CD8-positive, alpha-beta memory T cell (primary cell): Measurements from ENCODE around the gene NPY4R2. TPM values are rescaled to one million over a fixed set of nuclear protein-coding genes. Genes with fewer than 3 reads are reported as not detected.
"Not testable (repeated sequence)": the region's sequence is repeated elsewhere in the genome, so short reads cannot be mapped to it uniquely, and the experiment has no call there.

Experiments
- CTCF ChIA-PET: fragments of 350-600 bp; sonication (Branson Sonifier 250); formaldehyde crosslinking; loops from one replicate; lab custom pipeline; 2021; ENCODE audit warnings: antibody characterized with exemption; lab: Charles Lee
- POLR2A ChIA-PET: fragments of 350-600 bp; sonication (Branson Sonifier 250); formaldehyde crosslinking; loops from one replicate; lab custom pipeline; 2021; ENCODE audit warnings: antibody characterized with exemption; lab: Charles Lee
- DNase-seq, 5 donors: peaks; one replicate each; pipeline versions ENCODE4 v3.0.0 to v3.0.0-alpha.2; 2020 to 2022; ENCODE audit warnings: mixed read lengths in 1 of 5
- H3K27ac ChIP-seq: one replicate; pipeline ENCODE4 v1.7.0; 2013; ENCODE audit warnings: low read depth, mild to moderate bottlenecking, low read length, moderate library complexity
- H3K27me3 ChIP-seq: 2 replicates; pipeline ENCODE4 v1.7.0; 2013; ENCODE audit warnings: low read length, mild to moderate bottlenecking; ENCODE audit not compliant: insufficient read depth, poor library complexity, severe bottlenecking
- H3K36me3 ChIP-seq: 2 replicates; pipeline ENCODE4 v1.7.0; 2013; ENCODE audit warnings: mild to moderate bottlenecking, low read length, moderate library complexity; ENCODE audit not compliant: insufficient read depth
- H3K4me1 ChIP-seq: 2 replicates; pipeline ENCODE4 v1.7.0; 2013; ENCODE audit warnings: mild to moderate bottlenecking, low read length, moderate library complexity; ENCODE audit not compliant: insufficient read depth
- H3K4me3 ChIP-seq: 2 replicates; pipeline ENCODE4 v1.7.0; 2013; ENCODE audit warnings: mild to moderate bottlenecking, low read length
- H3K9me3 ChIP-seq: 2 replicates; pipeline ENCODE4 v1.7.0; 2013; ENCODE audit warnings: mild to moderate bottlenecking, low read length
- H3K27ac Mint-ChIP-seq, 8 donors: one replicate each; pipeline ENCODE4 v1.8.0; 2020 to 2021; ENCODE audit warnings: mixed read lengths in 8 of 8, mild to moderate bottlenecking in 6 of 8, inconsistent platforms in 3 of 8, moderate library complexity in 3 of 8
- H3K27me3 Mint-ChIP-seq, 2 donors: one replicate each; pipeline ENCODE4 v1.8.0; 2020 to 2021; ENCODE audit warnings: mixed read lengths in 2 of 2, mild to moderate bottlenecking in 1 of 2, moderate library complexity in 1 of 2
- H3K36me3 Mint-ChIP-seq, 3 donors: one replicate each; pipeline ENCODE4 v1.8.0; 2020 to 2021; ENCODE audit warnings: mixed read lengths in 3 of 3, inconsistent platforms in 1 of 3, mild to moderate bottlenecking in 1 of 3
- H3K4me1 Mint-ChIP-seq, 3 donors: one replicate each; pipeline ENCODE4 v1.8.0; 2020 to 2021; ENCODE audit warnings: mixed read lengths in 3 of 3, inconsistent platforms in 1 of 3, mild to moderate bottlenecking in 1 of 3
- H3K4me3 Mint-ChIP-seq, 7 donors: one replicate each; pipeline ENCODE4 v1.8.0; 2020 to 2021; ENCODE audit warnings: mixed read lengths in 7 of 7, mild to moderate bottlenecking in 6 of 7, moderate library complexity in 4 of 7, inconsistent platforms in 2 of 7
- H3K9me3 Mint-ChIP-seq, 5 donors: one replicate each; pipeline ENCODE4 v1.8.0; 2020 to 2022; ENCODE audit warnings: mixed read lengths in 5 of 5, mild to moderate bottlenecking in 3 of 5, moderate library complexity in 2 of 5, inconsistent platforms in 1 of 5
- polyA plus RNA-seq: library from polyadenylated mRNA; unstranded; fragments of 300-500 nt; fragmentation: Illumina TruSeq; gene quantifications from one replicate; pipeline ENCODE4 v1.2.3, GENCODE V29; 2021
- total RNA-seq, 2 experiments: library from RNA; stranded (reverse); gene quantifications; one replicate each; pipeline ENCODE4 v1.2.3, GENCODE V29; 2021

The NPY4R2 gene
- total and polyA plus RNA-seq, 3 experiments from 2014 or later = not detected

DNA sequence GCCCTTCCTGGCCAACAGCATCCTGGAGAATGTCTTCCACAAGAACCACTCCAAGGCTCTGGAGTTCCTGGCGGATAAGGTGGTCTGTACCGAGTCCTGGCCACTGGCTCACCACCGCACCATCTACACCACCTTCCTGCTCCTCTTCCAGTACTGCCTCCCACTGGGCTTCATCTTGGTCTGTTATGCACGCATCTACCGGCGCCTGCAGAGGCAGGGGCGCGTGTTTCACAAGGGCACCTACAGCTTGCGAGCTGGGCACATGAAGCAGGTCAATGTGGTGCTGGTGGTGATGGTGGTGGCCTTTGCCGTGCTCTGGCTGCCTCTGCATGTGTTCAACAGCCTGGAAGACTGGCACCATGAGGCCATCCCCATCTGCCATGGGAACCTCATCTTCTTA lies 4.0 kb downstream of the NPY4R2 start:
- H3K36me3 Mint-ChIP-seq, H3K4me1 ChIP-seq, H3K9me3 ChIP-seq, H3K4me1 Mint-ChIP-seq, H3K27me3 ChIP-seq, H3K36me3 ChIP-seq, H3K27ac Mint-ChIP-seq, H3K4me3 Mint-ChIP-seq, CTCF ChIA-PET, DNase-seq, H3K27me3 Mint-ChIP-seq, POLR2A ChIA-PET, H3K27ac ChIP-seq, H3K4me3 ChIP-seq, H3K9me3 Mint-ChIP-seq: not testable (repeated sequence)

DNA sequence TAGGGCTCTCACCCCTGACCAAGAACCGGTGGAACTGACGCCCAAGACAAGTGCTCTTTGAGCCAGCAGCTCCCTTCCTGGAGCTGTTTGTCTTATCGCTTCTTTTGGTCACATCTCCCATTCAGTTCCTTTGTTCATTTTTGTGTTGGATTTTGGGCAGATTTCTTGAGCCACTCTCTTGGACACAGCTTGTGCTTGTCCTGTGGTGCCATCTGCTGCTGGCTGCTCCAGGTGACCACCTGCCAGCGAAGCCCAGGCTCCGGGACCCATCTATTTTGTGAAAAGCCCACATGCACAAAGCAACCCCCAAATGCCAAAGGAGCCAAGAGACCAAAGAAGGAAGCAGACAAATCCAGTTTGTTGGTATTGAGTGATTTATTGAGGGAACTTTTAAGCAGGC lies 6.2 kb downstream of the NPY4R2 start:
- H3K27ac ChIP-seq, H3K9me3 Mint-ChIP-seq, H3K27me3 ChIP-seq, H3K36me3 ChIP-seq, H3K27me3 Mint-ChIP-seq, DNase-seq, H3K4me1 ChIP-seq, H3K9me3 ChIP-seq, H3K4me1 Mint-ChIP-seq, H3K4me3 ChIP-seq, H3K27ac Mint-ChIP-seq, CTCF ChIA-PET, POLR2A ChIA-PET, H3K4me3 Mint-ChIP-seq, H3K36me3 Mint-ChIP-seq: not testable (repeated sequence)

DNA sequence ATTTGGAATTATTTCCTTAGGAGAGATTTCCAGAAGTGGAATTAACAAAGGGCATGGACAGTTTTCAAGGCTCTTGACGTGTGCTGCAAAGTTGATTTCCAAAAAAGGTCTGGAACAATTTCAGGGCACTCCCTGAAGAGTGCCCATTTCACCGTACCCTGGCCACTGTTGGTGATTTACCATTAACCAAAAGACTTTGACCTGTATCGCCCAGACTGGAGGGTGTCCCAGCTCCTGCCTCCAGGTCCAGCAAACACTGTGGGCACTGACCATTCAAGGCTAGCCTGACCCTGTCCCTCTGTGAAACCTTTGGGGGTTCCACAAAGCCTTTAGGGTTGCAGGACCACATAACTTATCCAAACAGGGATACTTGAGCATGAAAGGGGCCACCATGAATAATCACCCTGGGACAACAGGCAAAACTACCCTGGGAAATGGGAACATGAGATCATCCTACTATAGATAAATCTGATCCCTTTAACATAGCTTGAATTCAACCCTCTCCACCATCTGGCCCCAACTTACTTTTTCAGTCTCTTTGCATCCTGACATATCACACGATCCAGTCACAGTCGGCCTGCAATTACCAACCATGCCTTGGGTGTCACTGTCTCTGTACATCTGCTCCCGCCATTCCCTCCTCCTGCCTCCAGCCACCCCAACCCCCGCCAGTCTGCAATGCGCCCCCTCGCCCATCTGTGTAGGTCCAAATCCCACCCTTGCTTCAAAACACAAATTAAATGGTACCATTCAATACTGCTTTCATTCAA lies 8.9 kb downstream of the NPY4R2 start:
- H3K27me3 Mint-ChIP-seq, H3K4me3 Mint-ChIP-seq, H3K27ac ChIP-seq, H3K36me3 ChIP-seq, CTCF ChIA-PET, H3K4me1 Mint-ChIP-seq, H3K27me3 ChIP-seq, POLR2A ChIA-PET, H3K4me3 ChIP-seq, H3K27ac Mint-ChIP-seq, H3K9me3 ChIP-seq, DNase-seq, H3K36me3 Mint-ChIP-seq, H3K9me3 Mint-ChIP-seq, H3K4me1 ChIP-seq: not testable (repeated sequence)

DNA sequence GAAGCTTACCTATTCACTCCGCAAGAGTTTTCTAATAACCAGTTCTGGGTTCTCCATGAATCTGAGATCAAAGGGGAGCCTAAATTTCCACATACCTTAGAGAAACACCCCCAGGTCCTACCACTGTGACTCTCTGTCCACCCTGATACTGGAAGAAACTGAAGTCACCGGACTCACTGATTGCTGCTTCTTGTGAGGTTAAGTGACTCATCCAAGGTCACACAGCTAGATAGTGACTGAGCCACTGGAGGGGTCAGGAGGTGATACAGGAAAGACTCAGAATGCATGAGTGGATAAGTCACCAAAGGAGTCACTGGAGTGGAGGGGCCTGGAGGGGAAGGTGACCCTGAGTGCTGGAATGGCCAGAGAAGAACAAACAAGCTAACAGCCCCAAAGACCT lies 9.8 kb downstream of the NPY4R2 start:
- H3K4me3 Mint-ChIP-seq, H3K36me3 ChIP-seq, CTCF ChIA-PET, POLR2A ChIA-PET, H3K4me1 ChIP-seq, H3K4me3 ChIP-seq, DNase-seq, H3K27me3 ChIP-seq, H3K27me3 Mint-ChIP-seq, H3K27ac ChIP-seq, H3K9me3 Mint-ChIP-seq, H3K36me3 Mint-ChIP-seq, H3K9me3 ChIP-seq, H3K27ac Mint-ChIP-seq, H3K4me1 Mint-ChIP-seq: not testable (repeated sequence)

DNA sequence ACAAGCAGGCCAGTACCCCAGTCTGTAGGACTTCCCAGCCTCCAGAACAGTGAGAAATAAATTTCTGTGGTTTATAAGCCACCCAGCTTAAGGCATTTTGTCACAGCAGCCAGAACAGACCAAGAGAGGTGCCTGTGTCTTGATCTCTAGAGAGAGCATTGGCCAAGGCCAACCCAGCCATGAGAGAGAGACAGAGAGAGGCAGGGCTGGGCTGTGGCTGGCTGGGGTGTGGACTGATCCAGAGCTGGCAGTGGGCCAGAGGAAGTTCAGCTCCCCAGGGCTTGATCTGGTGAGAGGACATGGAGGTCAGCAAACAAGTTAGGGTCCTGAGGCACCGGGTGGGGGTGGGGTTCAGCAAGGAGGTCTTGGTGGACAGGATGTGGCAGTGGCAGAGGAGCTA lies 14.4 kb downstream of the NPY4R2 start:
- H3K27ac ChIP-seq, DNase-seq, H3K27me3 Mint-ChIP-seq, H3K36me3 ChIP-seq, H3K27ac Mint-ChIP-seq, H3K4me3 Mint-ChIP-seq, H3K4me3 ChIP-seq, H3K9me3 ChIP-seq, H3K36me3 Mint-ChIP-seq, H3K4me1 Mint-ChIP-seq, CTCF ChIA-PET, POLR2A ChIA-PET, H3K27me3 ChIP-seq, H3K4me1 ChIP-seq, H3K9me3 Mint-ChIP-seq: not testable (repeated sequence)

DNA sequence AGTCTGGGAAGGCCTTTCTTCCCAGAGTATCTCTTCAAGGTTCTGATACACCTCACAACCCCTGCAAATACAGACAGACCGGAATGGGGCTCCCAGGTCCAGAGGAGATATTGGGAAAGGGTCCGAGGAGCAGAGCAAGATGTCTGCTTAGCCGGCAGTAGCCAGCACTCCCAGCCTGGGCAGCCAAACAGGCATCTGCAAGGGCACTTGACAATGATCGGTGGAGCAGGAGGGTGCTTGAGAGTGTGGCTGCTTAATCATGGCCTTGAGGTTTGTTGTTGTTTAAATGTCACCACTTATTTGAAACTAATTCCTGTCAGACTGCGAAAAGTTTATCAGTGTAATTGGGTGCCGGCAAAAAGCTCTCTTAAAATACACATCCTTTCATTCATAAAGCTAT lies 15.0 kb downstream of the NPY4R2 start:
- DNase-seq, H3K36me3 ChIP-seq, H3K9me3 ChIP-seq, H3K36me3 Mint-ChIP-seq, H3K4me3 ChIP-seq, CTCF ChIA-PET, POLR2A ChIA-PET, H3K4me1 Mint-ChIP-seq, H3K9me3 Mint-ChIP-seq, H3K4me3 Mint-ChIP-seq, H3K27ac ChIP-seq, H3K4me1 ChIP-seq, H3K27me3 ChIP-seq, H3K27me3 Mint-ChIP-seq, H3K27ac Mint-ChIP-seq: not testable (repeated sequence)

DNA sequence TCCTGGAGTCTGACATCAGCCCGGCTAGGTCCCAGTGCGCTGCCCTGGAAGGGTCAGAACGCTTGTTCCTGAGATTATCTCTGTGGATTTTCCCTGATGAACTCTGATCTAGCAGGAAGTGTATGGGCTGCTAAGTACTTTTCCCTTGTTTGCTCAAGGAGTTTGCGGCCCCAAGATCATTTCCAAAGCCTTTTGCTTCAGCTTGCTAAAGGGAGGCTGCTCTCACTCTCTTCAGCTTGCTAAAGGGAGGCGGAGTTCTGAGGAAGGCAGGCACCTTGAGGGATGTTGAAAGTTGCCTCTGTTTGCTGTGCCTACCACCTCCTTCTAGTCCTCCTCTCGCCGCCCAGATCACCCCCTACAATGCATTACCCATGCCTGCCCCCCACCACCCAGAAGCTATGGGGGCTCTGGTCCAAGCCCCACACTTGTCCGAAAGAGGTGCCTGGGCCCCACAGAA lies 18.3 kb downstream of the NPY4R2 start:
- H3K9me3 ChIP-seq, POLR2A ChIA-PET, H3K4me1 ChIP-seq, H3K4me1 Mint-ChIP-seq, H3K36me3 ChIP-seq, H3K27me3 ChIP-seq, H3K9me3 Mint-ChIP-seq, CTCF ChIA-PET, H3K27ac Mint-ChIP-seq, H3K27me3 Mint-ChIP-seq, H3K27ac ChIP-seq, H3K36me3 Mint-ChIP-seq, H3K4me3 Mint-ChIP-seq, H3K4me3 ChIP-seq, DNase-seq: not testable (repeated sequence)

DNA sequence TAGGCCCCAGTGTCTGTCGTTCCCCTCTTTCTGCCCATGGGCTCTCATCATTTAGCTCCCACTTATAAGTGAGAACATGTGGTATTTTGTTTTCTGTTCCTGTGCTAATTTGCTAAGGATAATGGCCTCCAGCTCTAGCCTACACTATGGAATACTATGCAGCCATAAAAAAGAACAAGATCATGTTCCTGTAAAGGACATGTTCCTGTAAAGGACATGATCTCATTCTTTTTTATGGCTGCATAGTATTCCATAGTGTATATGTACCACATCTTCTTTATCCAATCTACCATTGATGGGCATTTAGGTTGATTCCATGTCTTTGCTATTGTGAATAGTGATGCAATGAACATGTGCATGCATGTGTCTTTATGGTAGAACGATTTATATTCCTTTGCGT lies 19.2 kb downstream of the NPY4R2 start:
- H3K4me1 ChIP-seq, H3K9me3 Mint-ChIP-seq, H3K4me1 Mint-ChIP-seq, H3K27ac Mint-ChIP-seq, H3K27ac ChIP-seq, H3K9me3 ChIP-seq, H3K36me3 ChIP-seq, H3K27me3 ChIP-seq, DNase-seq, POLR2A ChIA-PET, H3K4me3 ChIP-seq, CTCF ChIA-PET, H3K36me3 Mint-ChIP-seq, H3K4me3 Mint-ChIP-seq, H3K27me3 Mint-ChIP-seq: not testable (repeated sequence)

DNA sequence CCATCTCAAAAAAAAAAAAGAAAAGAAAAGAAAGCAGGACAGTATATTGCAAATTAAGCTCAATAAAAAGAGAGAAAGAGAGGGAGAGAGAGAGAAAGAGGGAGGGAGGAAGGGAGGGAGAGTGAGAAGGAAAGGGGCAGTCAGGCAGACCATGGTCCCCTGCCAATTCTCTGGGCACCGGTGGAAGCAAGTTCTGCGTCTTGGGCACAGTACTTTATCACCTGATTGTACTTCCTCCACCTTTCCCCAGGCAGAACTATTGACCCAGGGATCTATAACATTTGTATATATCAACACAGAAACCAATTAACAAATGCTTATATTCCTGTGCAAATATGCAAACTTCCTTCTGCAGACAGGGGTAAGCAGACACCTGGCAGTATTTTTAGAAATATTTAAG lies 22.4 kb downstream of the NPY4R2 start:
- H3K4me3 ChIP-seq, H3K27me3 ChIP-seq, H3K4me1 Mint-ChIP-seq, H3K9me3 Mint-ChIP-seq, H3K4me1 ChIP-seq, H3K36me3 Mint-ChIP-seq, CTCF ChIA-PET, H3K27ac Mint-ChIP-seq, H3K9me3 ChIP-seq, DNase-seq, POLR2A ChIA-PET, H3K27ac ChIP-seq, H3K36me3 ChIP-seq, H3K4me3 Mint-ChIP-seq, H3K27me3 Mint-ChIP-seq: not testable (repeated sequence)
